GM19035 (cell line): ENCODE measurements around the gene JADE2.

Experiments used
- ATAC-seq: cut with Tn5 transposase; IDR thresholded peaks from one replicate; pipeline ENCODE4 v1.9.1; 2021; ENCODE audit not compliant: unreplicated experiment

JADE2 gene

GRCh38 chr5:134626369-134627014 lies 101.0 kb downstream of the JADE2 start:
- no peak for ATAC-seq
